Measurements from ENCODE around the gene TBCD. TPM values are rescaled to one million over a fixed set of nuclear protein-coding genes. Genes with fewer than 3 reads are reported as not detected.

Gene TBCD
- total RNA-seq, 1 donor from 2014 or later = 59.8 TPM

- no peaks in the 10 kb centered on the region for H3K36me3 Mint-ChIP-seq (ENCODE audit: low read depth)
- DNase-seq (ENCODE audit: low spot score) = no peak
- H3K27me3 Mint-ChIP-seq (ENCODE audit: low read depth) = no peaks in the 10 kb centered on the region
- H3K9me3 Mint-ChIP-seq (ENCODE audit: low read depth) = no peaks in the 10 kb centered on the region
- H3K4me1 Mint-ChIP-seq (ENCODE audit: low read depth) = peaks cover 5% of the 10 kb centered on the region
- H3K4me3 Mint-ChIP-seq (ENCODE audit: unreplicated experiment) = no peak overlapping the region
- H3K27ac Mint-ChIP-seq (ENCODE audit: unreplicated experiment) = no peak overlapping the region
- no peak for TF ChIP-seq CTCF (IDR thresholded peaks at IDR 0.05)
Observed at GRCh38 chr17:82977606-82978005, 225.7 kb downstream of the TBCD start.

- H3K4me1 Mint-ChIP-seq (ENCODE audit: low read depth) = peaks cover 5% of the 10 kb centered on the region
- H3K9me3 Mint-ChIP-seq (ENCODE audit: low read depth) = no peaks in the 10 kb centered on the region
- H3K36me3 Mint-ChIP-seq (ENCODE audit: low read depth) = no peaks in the 10 kb centered on the region
- no peak for DNase-seq (ENCODE audit: low spot score)
- H3K27me3 Mint-ChIP-seq (ENCODE audit: low read depth) = no peaks in the 10 kb centered on the region
- TF ChIP-seq CTCF (IDR thresholded peaks at IDR 0.05) = no peak
- H3K4me3 Mint-ChIP-seq (ENCODE audit: unreplicated experiment) = no peak overlapping the region
- no peak overlapping the region for H3K27ac Mint-ChIP-seq (ENCODE audit: unreplicated experiment)
Observed at GRCh38 chr17:82978765-82979349, 227.0 kb downstream of the TBCD start.

GRCh38 chr17:82979718-82980117 lies 227.9 kb downstream of the TBCD start:
- DNase-seq (ENCODE audit: low spot score) = no peak
- H3K36me3 Mint-ChIP-seq (ENCODE audit: low read depth) = no peaks in the 10 kb centered on the region
- no peaks in the 10 kb centered on the region for H3K4me1 Mint-ChIP-seq (ENCODE audit: low read depth)
- TF ChIP-seq CTCF (IDR thresholded peaks at IDR 0.05) = no peak
- no peak overlapping the region for H3K4me3 Mint-ChIP-seq (ENCODE audit: unreplicated experiment)
- no peaks in the 10 kb centered on the region for H3K27me3 Mint-ChIP-seq (ENCODE audit: low read depth)
- H3K27ac Mint-ChIP-seq (ENCODE audit: unreplicated experiment) = no peak overlapping the region
- no peaks in the 10 kb centered on the region for H3K9me3 Mint-ChIP-seq (ENCODE audit: low read depth)

- no peak for TF ChIP-seq CTCF (IDR thresholded peaks at IDR 0.05)
- H3K27me3 Mint-ChIP-seq (ENCODE audit: low read depth) = no peaks in the 10 kb centered on the region
- peaks cover 6% of the 10 kb centered on the region for H3K4me1 Mint-ChIP-seq (ENCODE audit: low read depth)
- no peak for DNase-seq (ENCODE audit: low spot score)
- H3K4me3 Mint-ChIP-seq (ENCODE audit: unreplicated experiment) = no peak overlapping the region
- H3K9me3 Mint-ChIP-seq (ENCODE audit: low read depth) = no peaks in the 10 kb centered on the region
- H3K27ac Mint-ChIP-seq (ENCODE audit: unreplicated experiment) = no peak overlapping the region
- no peaks in the 10 kb centered on the region for H3K36me3 Mint-ChIP-seq (ENCODE audit: low read depth)
Observed at GRCh38 chr17:82980632-82981031, 228.8 kb downstream of the TBCD start.

GRCh38 chr17:82981141-82981730 lies 229.4 kb downstream of the TBCD start:
- Mint-ChIP-seq H3K9me3 (ENCODE audit: low read depth) (no peaks in the 10 kb centered on the region), H3K27ac (ENCODE audit: unreplicated experiment) (no peak overlapping the region), H3K27me3 (ENCODE audit: low read depth) (no peaks in the 10 kb centered on the region), H3K4me3 (ENCODE audit: unreplicated experiment) (no peak overlapping the region), H3K36me3 (ENCODE audit: low read depth) (no peaks in the 10 kb centered on the region), H3K4me1 (ENCODE audit: low read depth) (peaks cover 12% of the 10 kb centered on the region)
- DNase-seq (ENCODE audit: low spot score) = no peak
- TF ChIP-seq CTCF (IDR thresholded peaks at IDR 0.05) = no peak
